Transverse colon (tissue), 4 donors: ENCODE data around the gene VTCN1. TPM values are rescaled to one million over a fixed set of nuclear protein-coding genes. Genes with fewer than 3 reads are reported as not detected.

Experiments used
- DNase-seq: peaks from one replicate; pipeline ENCODE4 v3.0.0-alpha.2; 2019
- H3K27ac ChIP-seq, 4 donors: fragments of 200-600 bp; sonication (generic); 2 replicates each; pipeline ENCODE4 v1.5.1; 2016 to 2018; ENCODE audit warnings: inconsistent platforms in 4 of 4
- H3K27me3 ChIP-seq: fragments of 200-600 bp; sonication (generic); 2 replicates; pipeline ENCODE4 v1.5.1; 2017; ENCODE audit warnings: inconsistent platforms
- H3K36me3 ChIP-seq, 4 donors: fragments of 200-600 bp; sonication (generic); 2 replicates each; pipeline ENCODE4 v1.5.1; 2017 to 2019; ENCODE audit warnings: inconsistent platforms in 4 of 4
- H3K4me1 ChIP-seq, 4 donors: fragments of 200-600 bp; sonication (generic); 2 replicates each; pipeline ENCODE4 v1.5.1; 2017 to 2020; ENCODE audit warnings: inconsistent platforms in 4 of 4
- H3K4me3 ChIP-seq, 4 donors: fragments of 200-600 bp; sonication (generic); 1 replicate in 1 of 4; 2 replicates in 3 of 4; pipeline versions ENCODE4 v1.5.1 to v1.6.1; 2017 to 2019; ENCODE audit warnings: inconsistent platforms in 4 of 4
- H3K9me3 ChIP-seq, 2 donors: fragments of 200-600 bp; sonication (generic); 2 replicates each; pipeline ENCODE4 v1.5.1; 2017 to 2019; ENCODE audit warnings: inconsistent platforms in 2 of 2
- EP300 ChIP-seq: sonication (generic); formaldehyde crosslinking; IDR thresholded peaks from one replicate; pipeline ENCODE4 v1.6.1; 2017; ENCODE audit warnings: antibody characterized with exemption, low read depth
- POLR2A ChIP-seq: fragments of 450-650 bp; IDR thresholded peaks from one replicate; pipeline ENCODE4 v1.6.1; 2016; ENCODE audit warnings: antibody characterized with exemption, mild to moderate bottlenecking, moderate library complexity
- POLR2AphosphoS5 ChIP-seq, 3 donors: sonication (generic); formaldehyde crosslinking; IDR thresholded peaks; one replicate each; pipeline ENCODE4 v1.6.1; 2016; ENCODE audit warnings: antibody characterized with exemption in 3 of 3
- WGBS, 2 donors: methylation state at CpG; one replicate each; pipeline ENCODE4 v1.1.5; 2018; ENCODE audit warnings: low coverage in 1 of 2; 5-methylcytosine and 5-hydroxymethylcytosine counted together
- in situ Hi-C, 4 donors: fragments of 200-750 bp; cut with MboI; loops; one replicate each; pipeline versions ENCODE4 v1.15.0 to v1.15.1; 2017; ENCODE audit warnings: low sequenced_read_pairs in 3 of 4, low pct_ligation_motif_present in 1 of 4, low pct_unique_long_range_greater_than_20kb in 1 of 4
- intact Hi-C: fragments of 100-400 bp; cut with DNase I; formaldehyde crosslinking; loops from one replicate; pipeline ENCODE4 v1.15.1; 2023; ENCODE audit warnings: low total_unique reads
- total RNA-seq, 4 donors: library from RNA; depleted of rRNA; stranded (reverse); fragments of >200 nt; gene quantifications; one replicate each; pipeline ENCODE4 v1.1.0, GENCODE V29; 2016
- TF ChIP-seq, protein P1 (sequence below), 5 experiments: fragments of 200-600 bp in 3 of 5; fragments of 450-650 bp in 2 of 5; sonication (generic) in 3 of 5; IDR thresholded peaks; 1 replicate in 2 of 5; 2 replicates in 3 of 5; pipeline ENCODE4 v1.5.1; 2016 to 2017; ENCODE audit warnings: antibody characterized with exemption in 5 of 5, inconsistent platforms in 3 of 5, mild to moderate bottlenecking in 2 of 5, moderate library complexity in 1 of 5

The VTCN1 gene
- total RNA-seq, 4 donors from 2014 or later, result not detected

DNA sequence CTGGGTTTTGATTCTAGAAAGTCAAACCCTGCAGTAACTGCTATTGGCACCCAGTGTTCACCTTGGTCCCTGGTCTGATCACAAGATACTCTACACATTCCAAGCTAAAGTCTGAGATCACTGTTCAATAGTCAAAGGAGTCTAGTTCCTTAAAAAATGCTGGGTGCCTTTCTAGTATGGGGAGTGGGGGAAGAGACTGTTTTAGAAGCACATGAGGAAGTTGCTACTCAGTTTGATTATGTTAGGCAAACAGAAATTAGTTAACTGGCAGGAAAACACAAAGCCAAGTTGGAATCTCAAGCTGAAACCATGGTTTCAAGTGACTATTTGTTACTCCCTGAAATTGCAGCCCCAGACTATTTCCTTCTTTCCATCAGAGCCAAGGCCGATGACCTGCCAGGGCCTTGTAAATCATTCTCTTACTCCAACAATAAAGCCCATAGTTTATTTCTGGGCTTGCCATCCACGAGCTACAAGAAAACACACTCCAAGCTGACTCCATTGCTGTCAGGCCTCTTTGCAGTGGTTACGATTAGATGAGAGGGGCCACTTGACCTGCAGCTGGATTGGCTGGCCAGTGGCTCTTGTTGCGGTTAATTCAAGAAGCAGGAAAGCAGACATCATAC, 21.1 kb upstream of the VTCN1 start:
- in situ Hi-C loops, result no loop called here
- TF ChIP-seq EP300 (no peak), POLR2A (no peak), POLR2AphosphoS5 (IDR thresholded peaks at IDR 0.05) (no peak)
- TF ChIP-seq, protein P1, sequence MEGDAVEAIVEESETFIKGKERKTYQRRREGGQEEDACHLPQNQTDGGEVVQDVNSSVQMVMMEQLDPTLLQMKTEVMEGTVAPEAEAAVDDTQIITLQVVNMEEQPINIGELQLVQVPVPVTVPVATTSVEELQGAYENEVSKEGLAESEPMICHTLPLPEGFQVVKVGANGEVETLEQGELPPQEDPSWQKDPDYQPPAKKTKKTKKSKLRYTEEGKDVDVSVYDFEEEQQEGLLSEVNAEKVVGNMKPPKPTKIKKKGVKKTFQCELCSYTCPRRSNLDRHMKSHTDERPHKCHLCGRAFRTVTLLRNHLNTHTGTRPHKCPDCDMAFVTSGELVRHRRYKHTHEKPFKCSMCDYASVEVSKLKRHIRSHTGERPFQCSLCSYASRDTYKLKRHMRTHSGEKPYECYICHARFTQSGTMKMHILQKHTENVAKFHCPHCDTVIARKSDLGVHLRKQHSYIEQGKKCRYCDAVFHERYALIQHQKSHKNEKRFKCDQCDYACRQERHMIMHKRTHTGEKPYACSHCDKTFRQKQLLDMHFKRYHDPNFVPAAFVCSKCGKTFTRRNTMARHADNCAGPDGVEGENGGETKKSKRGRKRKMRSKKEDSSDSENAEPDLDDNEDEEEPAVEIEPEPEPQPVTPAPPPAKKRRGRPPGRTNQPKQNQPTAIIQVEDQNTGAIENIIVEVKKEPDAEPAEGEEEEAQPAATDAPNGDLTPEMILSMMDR (IDR thresholded peaks at IDR 0.05), result no peak
- WGBS, 2 donors, result 0 to 29% methylated on average over 2 to 4 of the region's 4 CpGs

DNA sequence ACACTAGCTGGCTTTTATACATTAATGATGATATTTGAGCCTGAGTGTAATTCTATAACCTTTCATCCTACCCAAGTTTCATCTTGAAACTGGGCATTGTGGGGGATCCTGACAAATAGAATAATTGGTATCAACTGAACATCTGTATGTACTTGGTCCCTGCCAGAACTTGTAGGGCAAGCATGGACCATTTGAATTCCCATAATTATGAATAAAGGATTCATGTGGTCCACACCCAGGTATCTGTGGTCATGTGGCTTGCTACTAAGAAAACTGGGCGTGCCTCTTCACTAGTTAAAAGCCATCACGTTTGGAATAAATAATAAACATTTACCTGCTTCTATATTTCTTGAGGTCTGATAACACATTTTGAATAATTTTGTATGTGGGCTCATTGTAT, 20.6 kb upstream of the VTCN1 start:
- intact Hi-C loops, result no loop called here
- H3K9me3 ChIP-seq, result no peaks in the 10 kb centered on the region
- H3K27ac ChIP-seq, result peak overlapping the region in 1 of 4 donors; percentile 40
- WGBS, 2 donors, result 35 to 41% methylated on average over 2 of the region's 2 CpGs
- in situ Hi-C loops, result no loop called here
- H3K27me3 ChIP-seq, result no peaks in the 10 kb centered on the region
- H3K4me1 ChIP-seq, result peaks cover 7 to 17% (median 10%) of the 10 kb centered on the region in 4 donors
- DNase-seq, result no peak
- H3K4me3 ChIP-seq, result no peak overlapping the region
- TF ChIP-seq EP300, result no peak
- no peak for TF ChIP-seq POLR2AphosphoS5 (IDR thresholded peaks at IDR 0.05)
- TF ChIP-seq POLR2A, result no peak
- TF ChIP-seq, protein P1 (IDR thresholded peaks at IDR 0.05), result no peak
- no peaks in the 10 kb centered on the region for H3K36me3 ChIP-seq

More for the DNA sequence above, 21.1 kb upstream of the VTCN1 start:
- H3K36me3 ChIP-seq, result no peaks in the 10 kb centered on the region
- no peaks in the 10 kb centered on the region for H3K9me3 ChIP-seq
- DNase-seq, result peak; percentile 40
- intact Hi-C loops, result no loop called here
- H3K27ac ChIP-seq, result peak overlapping the region in 2 of 4 donors; percentile 11 to 40
- H3K4me1 ChIP-seq, result peaks cover 7 to 17% (median 10%) of the 10 kb centered on the region in 4 donors
- no peaks in the 10 kb centered on the region for H3K27me3 ChIP-seq
- H3K4me3 ChIP-seq, result no peak overlapping the region

DNA sequence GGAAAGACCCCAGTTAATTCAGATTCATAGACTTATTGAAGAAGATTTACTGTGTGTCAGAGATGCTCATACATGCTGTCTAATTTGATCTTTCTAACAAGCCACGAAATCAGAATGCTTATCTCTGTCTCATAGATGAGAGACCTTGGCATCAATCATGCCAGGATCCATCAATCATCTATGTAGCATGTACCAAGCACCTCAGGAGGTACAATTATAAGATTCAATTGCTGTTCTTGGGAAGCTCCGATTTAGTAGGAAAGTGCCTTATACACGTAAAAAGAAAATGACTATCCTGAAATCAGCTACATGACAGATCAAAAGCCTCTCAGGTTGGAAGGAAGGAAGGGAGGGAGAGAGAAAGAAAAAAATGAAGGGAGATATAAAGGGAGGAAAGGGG, 18.5 kb upstream of the VTCN1 start:
- WGBS, 2 donors, result 81 to 83% methylated on average over 1 to 3 of the region's 3 CpGs
- TF ChIP-seq POLR2AphosphoS5 (IDR thresholded peaks at IDR 0.05) (no peak), EP300 (no peak), POLR2A (no peak)
- TF ChIP-seq, protein P1 (IDR thresholded peaks at IDR 0.05), result no peak
- Histone ChIP-seq H3K27ac (no peak overlapping the region), H3K4me3 (no peak overlapping the region), H3K4me1 (peaks cover 7 to 17% (median 10%) of the 10 kb centered on the region in 4 donors), H3K9me3 (no peaks in the 10 kb centered on the region), H3K36me3 (no peaks in the 10 kb centered on the region), H3K27me3 (no peaks in the 10 kb centered on the region)
- intact Hi-C loops (no loop called here), in situ Hi-C loops (no loop called here)
- DNase-seq, result no peak

DNA sequence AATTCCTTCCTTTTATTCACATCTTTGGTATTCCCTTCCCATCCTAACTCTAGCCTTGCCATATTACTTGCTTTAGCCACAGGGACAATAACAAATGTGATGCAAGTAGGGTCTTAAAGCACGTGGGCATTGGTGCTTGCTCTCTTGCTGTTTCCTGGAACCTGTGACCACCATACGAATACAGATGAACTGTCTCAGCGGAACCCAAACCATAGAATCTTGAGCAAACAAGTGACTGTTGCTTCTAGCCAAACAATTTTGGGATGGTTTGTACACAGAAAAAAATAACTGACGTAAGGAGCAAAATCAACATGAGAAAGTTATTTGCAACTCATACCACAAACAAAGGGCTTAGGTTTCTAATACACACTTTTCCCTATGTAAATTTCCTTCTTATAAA, 15.2 kb upstream of the VTCN1 start:
- no peaks in the 10 kb centered on the region for H3K4me1 ChIP-seq
- 77 to 100% methylated on average over 2 to 4 of the region's 4 CpGs for WGBS, 2 donors
- H3K36me3 ChIP-seq, result no peaks in the 10 kb centered on the region
- no peak overlapping the region for H3K4me3 ChIP-seq
- H3K27ac ChIP-seq, result no peak overlapping the region
- H3K27me3 ChIP-seq, result no peaks in the 10 kb centered on the region
- intact Hi-C loops, result no loop called here
- no peak for DNase-seq
- no peaks in the 10 kb centered on the region for H3K9me3 ChIP-seq
- in situ Hi-C loops, result no loop called here
- TF ChIP-seq POLR2AphosphoS5 (IDR thresholded peaks at IDR 0.05), result no peak
- no peak for TF ChIP-seq EP300
- TF ChIP-seq, protein P1 (IDR thresholded peaks at IDR 0.05), result no peak
- TF ChIP-seq POLR2A, result no peak
